GM12892 (cell line): ENCODE data around the gene KCNA2.

ENCODE experiments used
- POLR2A ChIP-seq: IDR thresholded peaks from 2 replicates; pipeline ENCODE4 v1.6.1; 2011; ENCODE audit warnings: low read depth, low read length, control low read depth
- POLR2AphosphoS5 ChIP-seq: IDR thresholded peaks from 2 replicates; pipeline ENCODE4 v1.6.1; 2011; ENCODE audit warnings: low read depth, low read length, control low read depth
- TAF1 ChIP-seq: IDR thresholded peaks from 2 replicates; pipeline ENCODE4 v1.6.1; 2011; ENCODE audit warnings: low read depth, mild to moderate bottlenecking, control low read depth, low read length, borderline replicate concordance

DNA sequence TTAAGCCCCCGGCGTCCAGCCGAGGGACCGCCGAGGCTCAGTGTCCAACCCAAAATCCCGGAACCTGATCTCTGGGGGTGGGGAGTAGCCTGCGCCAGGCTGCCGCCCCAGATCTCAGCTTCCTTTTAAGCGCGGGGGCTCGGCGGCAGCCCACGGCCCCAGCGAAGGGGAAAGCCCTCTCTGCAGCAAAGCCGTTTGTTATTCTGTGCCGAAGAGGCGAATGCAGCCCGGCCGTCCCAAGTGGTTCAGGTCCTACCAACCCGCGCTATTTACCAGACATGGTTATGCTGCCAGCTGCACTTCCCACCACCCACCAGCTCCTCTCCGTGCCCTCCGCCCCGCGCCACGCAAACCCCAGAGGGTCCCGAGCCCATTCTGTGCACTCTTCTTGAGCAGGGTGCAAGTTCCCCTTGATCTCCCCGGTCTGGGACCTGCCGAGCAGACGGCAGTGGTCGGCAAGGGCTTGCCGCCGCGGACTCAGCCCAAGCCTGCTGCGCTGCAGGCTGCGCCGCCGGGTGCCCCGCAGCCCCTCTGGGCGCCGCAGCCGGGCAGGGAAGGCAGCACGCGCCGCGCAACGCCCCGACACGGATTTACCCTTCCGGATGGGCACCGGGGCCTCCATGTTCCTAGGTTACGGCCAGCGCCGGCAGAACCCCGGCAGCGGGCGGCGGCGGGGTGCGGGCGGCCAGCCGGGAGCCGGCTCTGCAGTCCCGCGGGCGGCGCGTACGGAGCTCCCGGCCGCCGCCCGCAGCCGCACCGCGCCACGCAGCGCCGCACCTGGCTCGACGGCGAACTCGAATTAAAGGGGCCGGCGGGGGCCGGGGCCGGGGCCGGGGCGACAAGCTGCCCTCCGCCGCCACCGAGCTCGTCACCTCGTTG, 738 bp upstream of the KCNA2 start:
- no peak for TF ChIP-seq POLR2A
- TF ChIP-seq POLR2AphosphoS5 = no peak
- TF ChIP-seq TAF1 = no peak
